Stromal cell of bone marrow (primary cell): Measurements from ENCODE around the gene CASP7.
"Not testable (repeated sequence)": the region's sequence is repeated elsewhere in the genome, so short reads cannot be mapped to it uniquely, and the experiment has no call there.

ENCODE experiments used
- DNase-seq: peaks from one replicate; pipeline ENCODE4 v3.0.0-alpha.2; 2012; ENCODE audit warnings: low read depth

The CASP7 gene

DNA sequence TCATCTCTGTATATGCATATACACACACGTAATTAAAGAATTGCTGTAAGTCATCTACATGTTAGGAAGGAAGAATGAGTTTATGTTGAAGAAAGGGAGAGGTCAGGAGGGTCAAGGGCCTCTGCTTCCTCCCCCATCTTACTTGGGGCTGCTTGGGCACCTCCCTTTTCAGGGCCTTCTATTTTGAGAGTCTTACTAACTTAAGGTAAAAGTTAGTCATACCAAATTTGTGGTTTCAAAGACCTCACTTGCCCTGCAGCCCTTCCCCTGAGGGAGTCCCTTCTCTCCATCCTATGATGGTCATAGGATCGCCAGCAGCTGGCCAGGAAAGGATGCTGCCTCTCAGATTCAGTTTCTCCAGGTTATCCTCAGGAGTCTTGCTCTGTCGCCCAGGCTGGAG lies 74.4 kb downstream of the CASP7 start:
- DNase-seq, result no peak

DNA sequence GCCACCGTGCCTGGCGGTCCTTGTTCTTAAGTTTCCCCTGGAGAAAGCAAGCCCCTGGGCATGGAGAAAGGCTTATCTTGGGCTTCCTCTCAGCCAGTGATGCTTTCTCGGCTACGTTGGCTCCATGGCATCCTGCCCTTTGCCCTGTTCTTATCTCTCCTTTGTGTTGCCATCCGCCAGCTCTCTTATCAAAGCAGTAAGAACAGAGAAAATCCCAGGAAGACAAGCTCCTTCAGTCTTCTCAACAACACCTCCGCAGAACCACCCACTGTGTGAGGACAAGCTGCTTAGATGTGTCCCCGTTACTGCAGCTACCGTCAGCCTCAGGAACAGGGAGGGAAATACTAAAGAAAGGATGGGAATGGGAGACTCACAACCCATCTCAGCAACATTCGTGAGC lies 75.1 kb downstream of the CASP7 start:
- no peak for DNase-seq

GRCh38 chr10:113756940-113757543 lies 77.3 kb downstream of the CASP7 start:
- no peak for DNase-seq

DNA sequence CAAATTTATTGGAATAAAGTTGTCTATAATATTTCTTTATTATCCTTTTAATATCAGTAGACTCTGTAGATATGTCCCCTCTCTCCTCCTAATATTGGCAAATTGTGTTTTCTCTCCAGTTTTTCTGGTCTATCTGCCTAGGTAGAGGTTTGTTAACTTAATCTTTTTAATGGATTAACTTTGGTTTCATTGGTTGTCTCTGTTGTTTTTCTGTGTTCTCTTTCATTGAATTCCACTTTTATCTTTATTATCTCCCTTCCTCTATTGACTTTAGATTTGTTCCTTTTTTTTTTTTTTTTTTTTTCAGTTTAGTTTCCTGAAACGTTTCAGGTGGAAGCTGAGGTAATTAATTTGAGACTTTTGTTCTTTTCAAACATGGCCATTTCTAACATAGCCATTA lies 82.4 kb downstream of the CASP7 start:
- DNase-seq, result no peak

DNA sequence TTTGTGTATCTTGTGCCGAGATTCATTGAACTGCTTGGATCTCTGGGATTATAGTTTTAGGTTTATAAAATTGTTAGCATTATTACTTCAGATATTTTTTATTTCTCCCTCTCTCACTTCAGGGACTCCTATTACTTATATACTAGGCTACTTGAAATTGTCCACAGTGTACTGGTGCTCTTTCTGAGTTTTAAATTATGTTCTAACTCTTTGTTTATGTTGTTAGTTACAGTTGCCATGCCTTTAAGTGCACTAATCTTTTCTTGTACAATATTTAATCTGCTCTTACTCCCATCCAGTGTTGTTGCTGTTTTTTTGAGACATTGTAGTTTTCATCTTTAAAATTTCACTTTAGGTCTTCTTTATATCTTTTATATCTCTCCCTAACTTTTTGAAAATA lies 84.9 kb downstream of the CASP7 start:
- no peak for DNase-seq

DNA sequence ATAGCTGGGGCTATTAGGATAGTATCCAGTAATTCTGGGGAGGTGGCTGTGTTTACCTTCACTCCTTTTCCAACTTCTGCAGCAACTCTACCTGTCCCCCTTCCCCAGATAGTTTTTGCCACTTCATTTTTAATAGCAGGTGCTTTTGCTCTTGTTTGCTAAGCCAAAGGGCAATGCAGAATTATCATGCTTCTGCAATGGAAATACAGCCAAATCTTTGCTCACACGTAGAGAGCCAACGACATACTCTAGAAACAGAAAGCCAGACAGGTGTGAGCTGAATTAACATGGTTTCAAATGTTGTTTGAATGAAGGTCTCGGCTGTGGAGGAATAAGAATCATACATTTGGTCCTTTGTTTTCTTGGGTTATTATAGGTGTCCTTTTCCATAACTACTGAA lies 86.2 kb downstream of the CASP7 start:
- no peak for DNase-seq

- DNase-seq, result no peak
Observed at GRCh38 chr10:113767222-113767621, 87.5 kb downstream of the CASP7 start.

DNA sequence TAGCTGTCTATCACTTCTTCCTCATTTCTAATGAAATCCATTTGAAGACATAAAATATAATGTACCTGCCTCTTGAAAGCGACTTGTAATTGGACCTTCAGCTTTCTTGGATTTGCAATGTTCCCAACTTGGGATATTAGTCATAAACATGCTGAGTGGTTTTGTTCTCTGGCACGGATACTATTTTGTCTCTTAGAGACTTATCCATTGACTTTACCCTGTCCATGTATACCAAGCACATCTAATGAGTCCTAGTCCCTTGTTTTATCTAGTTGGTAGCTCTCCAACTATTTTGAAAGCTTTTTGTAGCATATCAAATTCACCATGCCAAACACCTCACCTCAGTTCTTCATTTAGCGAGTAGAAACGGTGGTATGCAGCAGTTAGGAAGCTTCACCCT lies 90.6 kb downstream of the CASP7 start:
- DNase-seq, result no peak

DNA sequence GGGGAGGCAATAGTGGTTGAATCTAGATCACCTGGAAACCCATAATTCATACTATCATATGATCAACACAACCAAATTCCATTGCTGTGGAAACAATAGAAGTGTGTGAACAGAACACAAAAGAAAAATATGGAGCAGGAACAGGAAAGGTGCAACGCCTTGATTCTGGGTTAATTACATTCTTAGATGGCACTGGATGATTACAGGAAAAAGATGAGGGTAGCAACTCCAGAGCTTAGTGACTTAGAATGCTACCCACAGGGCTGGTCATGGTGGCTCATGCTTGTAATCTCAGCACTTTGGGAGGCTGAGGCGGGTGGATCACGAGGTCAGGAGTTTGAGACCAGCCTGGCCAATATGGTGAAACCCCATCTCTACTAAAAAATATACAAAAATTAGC lies 91.4 kb downstream of the CASP7 start:
- not testable (repeated sequence) for DNase-seq

GRCh38 chr10:113775686-113776294 lies 96.1 kb downstream of the CASP7 start:
- DNase-seq, result no peak

GRCh38 chr10:113776553-113776952 lies 96.8 kb downstream of the CASP7 start:
- no peak for DNase-seq
